Muscle of leg (tissue), 9 donors: ENCODE measurements around the gene NBPF11. TPM values are rescaled to one million over a fixed set of nuclear protein-coding genes. Genes with fewer than 3 reads are reported as not detected.

Source experiments
- polyA plus RNA-seq, 8 donors: library from polyadenylated mRNA; unstranded; fragments of 120-200 nt; gene quantifications; one replicate each; pipeline versions ENCODE4 v1.2.1 to v1.2.3, GENCODE V29; 2013; ENCODE audit warnings: inconsistent platforms in 1 of 8, low replicate concordance in 1 of 8; ENCODE audit not compliant: insufficient read length in 8 of 8, insufficient read depth in 1 of 8
- total RNA-seq: library from RNA; stranded (reverse); fragments of 120-200 nt; gene quantifications from one replicate; pipeline ENCODE4 v1.2.4, GENCODE V29; 2013

NBPF11 gene
- total and polyA plus RNA-seq, 9 donors: 13.3 to 25.6 (median 19.8) TPM

Other genes with a start within 250 kb of the NBPF11 start
- not detected for gene GJA8, start 249.5 kb downstream of the NBPF11 start, total RNA-seq
- gene GJA8, start 249.5 kb downstream of the NBPF11 start, polyA plus RNA-seq: not detected
- 25.4 TPM for gene GPR89B, start 223.9 kb downstream of the NBPF11 start, total RNA-seq
- 10 to 100 TPM; 16.0 to 20.7 (median 17.3) TPM for gene GPR89B, start 223.9 kb downstream of the NBPF11 start, polyA plus RNA-seq